ENCODE data around the gene SLAMF9. TPM values are rescaled to one million over a fixed set of nuclear protein-coding genes. Genes with fewer than 3 reads are reported as not detected.

The SLAMF9 gene
- total RNA-seq, 1 donor from 2014 or later = not detected

DNA sequence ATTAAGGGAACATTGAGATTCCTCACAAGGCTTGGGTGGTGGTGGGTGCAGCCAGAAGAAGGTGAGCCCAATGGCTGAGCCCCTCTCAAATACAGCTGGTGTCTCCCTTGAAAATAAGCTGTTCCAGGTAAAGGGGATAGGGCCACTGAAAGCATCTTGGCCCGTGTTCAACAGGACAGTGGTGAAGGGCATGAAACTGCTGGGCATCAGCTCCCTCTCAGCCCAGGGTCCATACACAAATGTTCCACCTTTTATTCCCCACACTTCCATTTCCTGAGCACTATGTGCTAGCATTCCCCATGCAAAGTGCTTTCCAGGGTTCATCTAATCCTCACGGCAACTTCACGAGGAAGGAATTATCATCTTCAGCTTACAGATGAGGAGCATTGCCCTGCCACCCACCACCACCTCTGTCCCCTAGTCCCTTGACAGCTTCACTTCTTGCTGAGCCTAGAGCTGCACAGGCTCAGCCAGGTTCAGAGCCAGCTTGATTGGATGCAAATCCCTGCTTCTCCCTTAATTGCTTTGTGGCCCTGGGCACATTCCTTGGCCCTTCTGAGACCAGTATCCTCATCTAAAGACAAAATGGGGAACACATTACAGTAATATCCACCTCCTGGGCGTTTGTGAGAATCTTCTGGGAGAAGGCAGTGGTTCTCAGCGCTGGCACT lies 38.3 kb downstream of the SLAMF9 start:
- Histone ChIP-seq H3K36me3 (peaks cover 44% of the 10 kb centered on the region), H3K4me1 (peaks cover 66% of the 10 kb centered on the region), H3K4me3 (no peak overlapping the region), H3K27me3 (no peaks in the 10 kb centered on the region), H3K27ac (peak overlapping the region; percentile 17), H3K9me3 (no peaks in the 10 kb centered on the region)
- peak; percentile 18 for DNase-seq
- TF ChIP-seq, protein P1, sequence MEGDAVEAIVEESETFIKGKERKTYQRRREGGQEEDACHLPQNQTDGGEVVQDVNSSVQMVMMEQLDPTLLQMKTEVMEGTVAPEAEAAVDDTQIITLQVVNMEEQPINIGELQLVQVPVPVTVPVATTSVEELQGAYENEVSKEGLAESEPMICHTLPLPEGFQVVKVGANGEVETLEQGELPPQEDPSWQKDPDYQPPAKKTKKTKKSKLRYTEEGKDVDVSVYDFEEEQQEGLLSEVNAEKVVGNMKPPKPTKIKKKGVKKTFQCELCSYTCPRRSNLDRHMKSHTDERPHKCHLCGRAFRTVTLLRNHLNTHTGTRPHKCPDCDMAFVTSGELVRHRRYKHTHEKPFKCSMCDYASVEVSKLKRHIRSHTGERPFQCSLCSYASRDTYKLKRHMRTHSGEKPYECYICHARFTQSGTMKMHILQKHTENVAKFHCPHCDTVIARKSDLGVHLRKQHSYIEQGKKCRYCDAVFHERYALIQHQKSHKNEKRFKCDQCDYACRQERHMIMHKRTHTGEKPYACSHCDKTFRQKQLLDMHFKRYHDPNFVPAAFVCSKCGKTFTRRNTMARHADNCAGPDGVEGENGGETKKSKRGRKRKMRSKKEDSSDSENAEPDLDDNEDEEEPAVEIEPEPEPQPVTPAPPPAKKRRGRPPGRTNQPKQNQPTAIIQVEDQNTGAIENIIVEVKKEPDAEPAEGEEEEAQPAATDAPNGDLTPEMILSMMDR (IDR thresholded peaks at IDR 0.05) = no peak
- no peak for ATAC-seq
- intact Hi-C loops (cut with DNase I) = no loop called here

DNA sequence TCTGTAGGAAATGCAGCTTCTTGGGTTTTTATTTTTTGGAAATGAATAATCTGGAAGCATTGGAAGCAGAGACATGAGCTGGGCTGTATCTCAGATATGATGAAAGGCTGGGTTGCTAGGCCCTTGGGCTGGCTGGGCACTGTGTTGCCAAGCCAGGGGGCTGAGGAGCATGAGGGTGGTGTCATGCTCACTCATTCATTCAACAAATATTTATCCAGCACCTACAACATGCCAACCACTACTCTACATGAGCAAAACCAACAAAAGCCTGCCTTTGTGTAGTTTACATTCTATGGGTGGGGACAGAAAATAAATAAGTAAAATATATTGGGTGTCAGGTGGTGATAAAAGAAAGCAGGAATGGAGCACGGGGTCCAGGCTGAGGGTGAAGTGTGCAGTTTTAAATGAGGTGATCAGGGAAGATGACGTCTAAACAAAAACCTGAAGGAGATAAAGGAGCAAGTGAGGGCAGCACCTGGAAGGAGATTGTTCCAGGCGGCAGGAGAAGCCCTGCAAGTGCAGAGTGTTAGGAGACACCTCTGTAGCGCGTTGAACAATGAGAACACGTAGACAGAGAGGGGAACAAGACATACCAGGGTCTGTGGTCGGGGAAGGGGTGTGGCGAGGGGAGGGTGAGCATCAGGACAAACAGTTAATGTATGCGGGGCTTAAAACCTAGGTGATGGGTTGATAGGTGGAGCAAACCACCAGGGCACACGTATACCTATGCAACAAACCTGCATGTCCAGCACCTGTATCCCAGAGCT lies 39.6 kb downstream of the SLAMF9 start:
- DNase-seq (peak; percentile 57), ATAC-seq (peak; percentile 37)
- peaks cover 31% of the 10 kb centered on the region for H3K36me3 ChIP-seq
- peak overlapping the region; percentile 42 for H3K27ac ChIP-seq
- TF ChIP-seq, protein P1 (IDR thresholded peaks at IDR 0.05) = no peak
- peaks cover 67% of the 10 kb centered on the region for H3K4me1 ChIP-seq
- no peak overlapping the region for H3K4me3 ChIP-seq
- no peaks in the 10 kb centered on the region for H3K27me3 ChIP-seq
- intact Hi-C loops (cut with DNase I) = no loop called here
- no peaks in the 10 kb centered on the region for H3K9me3 ChIP-seq

GRCh38 chr1:159913451-159914192 lies 40.4 kb downstream of the SLAMF9 start:
- peak; percentile 66 for DNase-seq
- H3K4me1 ChIP-seq = peaks cover 60% of the 10 kb centered on the region

GRCh38 chr1:159911326-159912070 lies 42.5 kb downstream of the SLAMF9 start:
- TF ChIP-seq, protein P1 (IDR thresholded peaks at IDR 0.05) = no peak
- Histone ChIP-seq H3K4me1 (peaks cover 53% of the 10 kb centered on the region), H3K9me3 (no peaks in the 10 kb centered on the region), H3K27me3 (no peaks in the 10 kb centered on the region), H3K36me3 (peaks cover 2% of the 10 kb centered on the region), H3K27ac (peak overlapping the region; percentile 70), H3K4me3 (no peak overlapping the region)
- ATAC-seq (no peak), DNase-seq (peak; percentile 22)
- intact Hi-C loops (cut with DNase I) = no loop called here

More at GRCh38 chr1:159913451-159914192, 40.4 kb downstream of the SLAMF9 start:
- intact Hi-C loops (cut with DNase I) = no loop called here
- Histone ChIP-seq H3K27me3 (no peaks in the 10 kb centered on the region), H3K27ac (peak overlapping the region; percentile 42), H3K36me3 (peaks cover 23% of the 10 kb centered on the region), H3K9me3 (no peaks in the 10 kb centered on the region), H3K4me3 (no peak overlapping the region)
- ATAC-seq = peak; percentile 57
- TF ChIP-seq, protein P1 (IDR thresholded peaks at IDR 0.05) = no peak
